Stimulated activated CD8-positive, alpha-beta memory T cell treated with anti-CD3 and anti-CD28 coated beads, Interleukin-12 subunit alpha, Interleukin-12 subunit beta, amount 100 ng/mL, for 1 hour (primary cell): ENCODE data around the gene GPR27.

Experiments
- DNase-seq: peaks from one replicate; pipeline ENCODE4 v3.0.0-alpha.2; 2020; ENCODE audit warnings: low read depth

GPR27 gene

GRCh38 chr3:71753701-71754609, at the start of gene GPR27:
GPR27 (plus strand) TSS chr3:71753855; CDS start chr3:71754050, 195 bp downstream.
- DNase-seq = no peak

GRCh38 chr3:71704915-71705314, 48.7 kb upstream of the GPR27 start:
- DNase-seq = no peak

GRCh38 chr3:71705681-71706080, 48.0 kb upstream of the GPR27 start:
- no peak for DNase-seq

GRCh38 chr3:71707595-71707994, 46.1 kb upstream of the GPR27 start:
- no peak for DNase-seq

- DNase-seq = no peak
Observed at GRCh38 chr3:71708476-71709105, 45.1 kb upstream of the GPR27 start.

GRCh38 chr3:71709908-71710511, 43.6 kb upstream of the GPR27 start:
- no peak for DNase-seq

GRCh38 chr3:71710906-71711494, 42.7 kb upstream of the GPR27 start:
- no peak for DNase-seq

GRCh38 chr3:71713041-71713440, 40.6 kb upstream of the GPR27 start:
- no peak for DNase-seq

GRCh38 chr3:71714595-71714994, 39.1 kb upstream of the GPR27 start:
- DNase-seq = no peak

GRCh38 chr3:71718072-71718471, 35.6 kb upstream of the GPR27 start:
- no peak for DNase-seq

- DNase-seq = no peak
Observed at GRCh38 chr3:71721002-71721401, 32.7 kb upstream of the GPR27 start.

- DNase-seq = no peak
Observed at GRCh38 chr3:71721651-71722157, 32.0 kb upstream of the GPR27 start.

- DNase-seq = no peak
Observed at GRCh38 chr3:71722693-71723092, 31.0 kb upstream of the GPR27 start.

GRCh38 chr3:71723452-71724170, 30.0 kb upstream of the GPR27 start:
- DNase-seq = no peak

GRCh38 chr3:71724171-71724453, 29.5 kb upstream of the GPR27 start:
- DNase-seq = no peak

GRCh38 chr3:71724584-71725270, 28.9 kb upstream of the GPR27 start:
- DNase-seq = no peak

- DNase-seq = no peak
Observed at GRCh38 chr3:71725271-71725991, 28.2 kb upstream of the GPR27 start, which contains the start of gene EIF4E3. EIF4E3 (minus strand) TSS chr3:71725402; CDS start chr3:71725367, 35 bp downstream.

- DNase-seq = no peak
Observed at GRCh38 chr3:71726146-71726545, 27.5 kb upstream of the GPR27 start.

GRCh38 chr3:71728632-71729342, 24.9 kb upstream of the GPR27 start:
- DNase-seq = no peak

- no peak for DNase-seq
Observed at GRCh38 chr3:71732637-71733036, 21.0 kb upstream of the GPR27 start.
